Loucy (cell line): ENCODE data around the gene SLC26A3.

ENCODE experiments used
- H2AFZ ChIP-seq: fragments of 200-600 bp; sonication (generic); 2 replicates; pipeline ENCODE4 v1.6.0; 2016; ENCODE audit warnings: antibody characterized with exemption, mild to moderate bottlenecking, low read length, moderate library complexity
- H3F3A ChIP-seq: fragments of 200-600 bp; 2 replicates; pipeline ENCODE4 v1.6.0; 2016; ENCODE audit warnings: antibody characterized with exemption, low read depth, mild to moderate bottlenecking
- H3K27me3 ChIP-seq: fragments of 200-600 bp; sonication (generic); 2 replicates; pipeline ENCODE4 v1.6.1; 2014; ENCODE audit warnings: low read length, mild to moderate bottlenecking; ENCODE audit not compliant: insufficient read depth, poor library complexity, severe bottlenecking
- H3K36me3 ChIP-seq: fragments of 200-600 bp; sonication (generic); 2 replicates; pipeline ENCODE4 v1.6.1; 2016; ENCODE audit warnings: low read length; ENCODE audit not compliant: insufficient read depth
- H3K4me1 ChIP-seq: fragments of 200-600 bp; sonication (generic); 2 replicates; pipeline ENCODE4 v1.5.1; 2014; ENCODE audit warnings: low read length, mild to moderate bottlenecking; ENCODE audit not compliant: insufficient read depth, poor library complexity, severe bottlenecking
- H3K4me2 ChIP-seq: fragments of 200-600 bp; sonication (generic); 2 replicates; pipeline ENCODE4 v1.6.0; 2014; ENCODE audit warnings: antibody characterized with exemption, low read length, low read depth, mild to moderate bottlenecking; ENCODE audit not compliant: poor library complexity, severe bottlenecking
- H3K4me3 ChIP-seq: fragments of 200-600 bp; sonication (generic); 2 replicates; pipeline ENCODE4 v1.5.1; 2014; ENCODE audit warnings: low read length, mild to moderate bottlenecking, mixed read lengths; ENCODE audit not compliant: poor library complexity, severe bottlenecking
- H3K79me2 ChIP-seq: fragments of 200-600 bp; sonication (generic); 2 replicates; pipeline ENCODE4 v1.6.1; 2014; ENCODE audit warnings: low read length; ENCODE audit not compliant: insufficient read depth
- H3K9ac ChIP-seq: fragments of 200-600 bp; sonication (generic); 2 replicates; pipeline ENCODE4 v1.6.0; 2014; ENCODE audit warnings: mild to moderate bottlenecking, low read depth, low read length, moderate library complexity; ENCODE audit not compliant: poor library complexity, severe bottlenecking
- H3K9me2 ChIP-seq: fragments of 200-600 bp; sonication (generic); replicated peaks from 2 replicates; pipeline ENCODE4 v1.6.1; 2016; ENCODE audit warnings: low read depth, low read length, mixed read lengths
- H3K9me3 ChIP-seq: fragments of 200-600 bp; sonication (generic); 2 replicates; pipeline ENCODE4 v1.6.1; 2014; ENCODE audit warnings: mild to moderate bottlenecking, antibody characterized with exemption, low read length, low read depth; ENCODE audit not compliant: insufficient read depth
- H4K20me1 ChIP-seq: fragments of 200-600 bp; sonication (generic); 2 replicates; pipeline ENCODE4 v1.6.0; 2014; ENCODE audit warnings: antibody characterized with exemption, low read length, mild to moderate bottlenecking; ENCODE audit not compliant: insufficient read depth, poor library complexity, severe bottlenecking
- CTCF ChIP-seq: fragments of 200-600 bp; sonication (generic); conservative IDR thresholded peaks from 2 replicates; pipeline ENCODE4 v1.5.1; 2014; ENCODE audit warnings: mild to moderate bottlenecking, antibody characterized with exemption, low read length
- EZH2phosphoT487 ChIP-seq: fragments of 200-600 bp; IDR thresholded peaks from 2 replicates; pipeline ENCODE4 v1.6.1; 2018; ENCODE audit warnings: antibody characterized with exemption, mild to moderate bottlenecking, moderate library complexity, borderline replicate concordance

Gene SLC26A3

DNA sequence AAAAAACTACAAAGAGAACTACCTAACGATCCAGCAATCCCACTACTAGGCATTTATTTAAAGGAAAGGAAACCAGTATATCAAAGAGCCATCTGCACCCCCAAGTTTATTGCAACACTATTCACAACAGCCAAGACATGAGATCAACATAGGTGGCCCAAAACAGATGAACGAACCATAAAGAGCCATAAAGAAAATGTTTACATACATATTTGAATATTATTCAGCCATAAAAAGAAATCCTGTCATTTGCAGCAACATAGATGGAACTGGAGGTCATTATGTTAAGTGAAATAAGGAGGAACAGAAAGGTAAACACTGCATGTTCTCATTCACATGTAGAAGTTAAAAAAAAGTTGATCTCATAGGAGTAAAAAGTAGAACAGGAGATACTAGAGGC is 15.6 kb upstream of the SLC26A3 start:
- Histone ChIP-seq H3K4me2 (no peak overlapping the region), H3K4me3 (no peak overlapping the region), H3K4me1 (no peaks in the 10 kb centered on the region), H3K36me3 (no peaks in the 10 kb centered on the region), H4K20me1 (no peaks in the 10 kb centered on the region), H3K79me2 (no peaks in the 10 kb centered on the region), H3K9ac (no peak overlapping the region), H3K9me2 (no peaks in the 10 kb centered on the region), H3K9me3 (no peaks in the 10 kb centered on the region), H3K27me3 (no peaks in the 10 kb centered on the region), H2AFZ (no peak overlapping the region), H3F3A (no peaks in the 10 kb centered on the region)
- TF ChIP-seq EZH2phosphoT487 (no peak), CTCF (no peak)

DNA sequence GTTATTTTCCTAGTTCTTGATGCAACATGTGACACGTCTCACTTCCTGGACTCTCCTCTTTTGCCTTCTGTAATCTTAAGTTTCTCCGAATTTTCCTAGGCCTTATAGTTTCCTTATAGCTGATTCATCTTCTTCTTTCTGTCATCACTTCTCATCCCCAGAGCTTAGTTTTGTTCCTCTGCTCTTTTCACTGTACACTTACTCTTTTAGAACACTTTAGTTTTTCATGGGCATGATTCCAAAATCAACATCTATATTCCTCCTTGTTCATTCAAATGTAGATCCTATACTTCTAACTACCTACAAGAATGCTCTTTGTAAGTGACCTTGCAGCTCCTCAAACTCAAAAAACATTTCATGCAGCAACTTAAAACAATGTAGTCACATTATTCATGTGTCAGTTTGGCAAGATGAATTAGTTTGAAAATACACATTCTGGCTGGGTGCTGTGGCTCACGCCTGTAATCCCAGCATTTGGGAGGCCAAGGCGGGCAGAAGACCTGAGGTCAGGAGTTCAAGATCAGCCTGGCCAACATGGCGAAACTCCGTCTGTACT is 13.1 kb upstream of the SLC26A3 start:
- Histone ChIP-seq H2AFZ (no peak overlapping the region), H4K20me1 (no peaks in the 10 kb centered on the region), H3K79me2 (no peaks in the 10 kb centered on the region), H3K4me1 (no peaks in the 10 kb centered on the region), H3F3A (no peaks in the 10 kb centered on the region), H3K9ac (no peak overlapping the region), H3K9me2 (no peaks in the 10 kb centered on the region), H3K4me2 (no peak overlapping the region), H3K36me3 (no peaks in the 10 kb centered on the region), H3K27me3 (no peaks in the 10 kb centered on the region), H3K9me3 (no peaks in the 10 kb centered on the region), H3K4me3 (no peak overlapping the region)
- TF ChIP-seq CTCF (no peak), EZH2phosphoT487 (no peak)

DNA sequence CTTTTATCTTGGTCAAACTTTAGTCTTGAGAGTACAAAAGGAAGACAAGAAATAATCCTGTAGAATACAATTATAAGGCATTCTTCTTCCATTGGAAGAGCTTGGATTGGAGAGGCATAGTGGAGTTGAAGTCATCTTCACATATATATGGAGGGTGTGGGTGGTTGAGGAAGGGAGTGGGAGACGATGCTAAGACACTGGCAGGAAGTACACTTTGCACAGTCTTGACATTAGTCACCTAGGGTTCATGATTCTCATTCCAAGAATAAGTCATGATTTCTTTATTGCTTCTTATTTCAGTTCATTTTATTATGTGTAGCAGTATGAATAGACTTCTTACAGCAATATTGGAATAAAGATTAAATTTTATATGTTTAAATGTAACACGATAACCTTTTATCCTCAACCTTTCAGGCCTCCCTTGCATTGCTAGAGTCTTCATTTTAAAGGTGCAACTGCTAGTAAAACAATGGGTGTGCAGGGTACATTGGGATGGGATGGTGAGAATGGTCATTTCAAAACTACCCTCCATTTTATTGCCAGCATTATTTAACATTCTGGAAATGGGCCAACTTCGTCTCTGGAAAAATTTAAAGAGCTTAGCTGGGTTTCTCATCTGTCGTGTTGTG is 12.3 kb upstream of the SLC26A3 start:
- H2AFZ ChIP-seq, result no peak overlapping the region
- H4K20me1 ChIP-seq, result no peaks in the 10 kb centered on the region
- no peaks in the 10 kb centered on the region for H3K27me3 ChIP-seq
- H3K9ac ChIP-seq, result no peak overlapping the region
- no peak overlapping the region for H3K4me3 ChIP-seq
- no peak overlapping the region for H3K4me2 ChIP-seq
- no peaks in the 10 kb centered on the region for H3K9me2 ChIP-seq
- H3K9me3 ChIP-seq, result no peaks in the 10 kb centered on the region
- H3K4me1 ChIP-seq, result no peaks in the 10 kb centered on the region
- H3F3A ChIP-seq, result no peaks in the 10 kb centered on the region
- no peak for TF ChIP-seq EZH2phosphoT487
- TF ChIP-seq CTCF, result no peak
- no peaks in the 10 kb centered on the region for H3K36me3 ChIP-seq
- no peaks in the 10 kb centered on the region for H3K79me2 ChIP-seq
